Right ventricle myocardium superior (tissue), 1 donor: Measurements from ENCODE around the gene CSK. TPM values are rescaled to one million over a fixed set of nuclear protein-coding genes. Genes with fewer than 3 reads are reported as not detected.
"Not testable (repeated sequence)": the region's sequence is repeated elsewhere in the genome, so short reads cannot be mapped to it uniquely, and the experiment has no call there.

Experiments
- ATAC-seq: fragments of 200-7000 bp; cut with Tn5 transposase; one replicate; pipeline ENCODE4 v1.9.1; 2020; ENCODE audit warnings: mild to moderate bottlenecking; ENCODE audit not compliant: poor library complexity
- DNase-seq: peaks from one replicate; pipeline ENCODE4 v3.0.0-alpha.2; 2020
- intact Hi-C: fragments of 100-400 bp; cut with DNase I; formaldehyde crosslinking; loops from one replicate; pipeline ENCODE4 v1.11.2; 2022
- long read RNA-seq: library from polyadenylated mRNA; unstranded; transcript quantifications from one replicate; pipeline ENCODE4 v2.0.0, GENCODE V29; 2021
- total RNA-seq: library from RNA; stranded (reverse); fragmentation: NEBNext Ultra II Directional; extraction: Animal tissue kit (Norgen Biotek cat#: 25700); gene quantifications from one replicate; pipeline ENCODE4 v1.2.1, GENCODE V29; 2021
- donor health status: DM: no; HTN: yes; CAD: no; lungs with severe emphysema.

The CSK gene
- total RNA-seq = 45.5 TPM
- long read RNA-seq, transcript CSK-201 (13 exons, 2,767 nt) = major isoform, 59 of 88 reads
- long read RNA-seq, partial matches to known transcripts = 25 of 88 reads
- long read RNA-seq, other reads (novel, unspliced or antisense) = 4 of 88 reads

DNA sequence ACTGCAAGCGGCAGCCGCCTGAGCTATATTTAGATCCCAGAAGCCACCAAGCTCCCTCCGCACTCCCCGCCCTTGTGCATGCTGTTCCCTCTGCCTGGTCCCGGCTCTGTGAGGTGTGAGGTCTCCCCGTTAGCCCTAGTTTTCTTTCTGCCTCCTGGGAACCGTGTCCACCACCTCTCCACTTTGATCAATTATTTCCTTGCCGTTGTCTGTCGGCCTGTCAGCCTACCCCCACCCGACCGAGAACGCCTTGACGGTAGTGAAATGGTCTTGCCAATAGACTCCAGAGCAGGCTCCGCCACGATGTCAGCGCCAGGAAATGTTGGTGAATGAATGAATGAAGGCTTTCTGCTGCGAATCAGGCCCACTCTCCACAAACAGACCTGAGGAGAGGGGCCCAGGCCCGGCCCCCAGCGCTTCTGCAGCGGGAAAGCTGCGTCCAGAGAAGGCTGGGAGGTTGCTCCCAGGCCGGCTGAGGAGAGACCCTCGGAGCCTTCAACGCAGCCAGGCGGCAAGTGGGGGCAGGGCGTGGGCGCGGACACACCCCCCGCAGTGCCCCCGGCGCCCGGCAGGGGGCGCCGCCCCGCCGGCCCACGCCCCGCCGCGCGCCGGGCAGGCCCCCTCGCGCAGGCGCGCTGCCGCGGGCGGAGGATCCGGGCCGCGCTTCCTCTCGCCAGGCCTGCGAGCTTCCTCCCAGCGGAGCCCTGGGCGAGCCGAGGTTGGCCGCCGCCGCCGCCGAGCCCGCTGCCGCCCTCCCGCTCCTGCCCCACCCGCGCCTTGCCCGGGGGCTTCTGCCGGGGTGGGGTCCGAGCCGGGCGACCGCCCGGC, at the start of gene CSK:
TSS of gene CSK (plus strand) at position 650 of the 828 bp plus-strand sequence. CDS start 16,218 bp downstream, outside the sequence.
- peak; percentile 53 for ATAC-seq
- intact Hi-C loops = no loop called here
- peak; percentile 86 for DNase-seq

- no peak for ATAC-seq
- DNase-seq = no peak
- intact Hi-C loops = no loop called here
These were observed 49.0 kb upstream of the CSK start for GRCh38 chr15:74732846-74733245.

DNA sequence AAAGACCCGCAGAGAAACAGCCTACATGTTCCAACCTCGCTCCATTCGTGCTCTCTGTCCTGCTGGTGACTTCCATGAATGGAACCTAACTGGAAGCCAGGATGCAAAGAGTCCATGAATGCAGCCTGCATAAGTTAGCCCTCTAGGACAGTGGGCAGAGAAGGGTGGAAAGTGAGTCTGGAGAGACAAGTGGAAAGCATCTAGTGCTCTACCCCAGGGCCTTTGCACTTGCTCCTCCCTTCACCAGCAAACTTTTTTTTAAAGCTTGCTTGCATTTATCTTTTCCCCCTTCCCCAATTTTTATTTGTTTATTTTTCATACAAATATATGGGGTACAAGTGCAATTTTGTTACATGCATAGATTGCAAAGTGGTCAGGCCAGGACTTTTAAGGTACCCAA, 48.6 kb upstream of the CSK start:
- intact Hi-C loops = no loop called here
- ATAC-seq (no peak), DNase-seq (no peak)

DNA sequence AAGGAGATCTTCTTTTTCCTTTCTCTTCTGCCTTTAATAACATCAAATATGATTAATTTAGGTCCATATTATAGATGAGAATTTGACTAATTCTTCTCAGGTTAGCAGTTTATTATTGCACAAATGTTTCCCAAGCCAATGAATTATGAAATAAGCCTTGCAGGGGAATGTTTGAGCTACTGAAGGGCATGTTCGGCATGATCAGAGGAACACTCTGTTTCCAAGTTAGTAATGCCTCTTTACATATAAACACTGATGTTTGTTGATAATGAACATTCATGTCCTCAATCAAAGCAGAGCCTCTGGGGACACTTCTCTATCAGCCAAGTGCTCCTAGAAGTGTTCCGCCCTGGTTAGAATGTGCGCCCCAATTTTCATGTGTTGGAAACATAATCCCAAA, 46.6 kb upstream of the CSK start:
- ATAC-seq (no peak), DNase-seq (no peak)
- intact Hi-C loops = no loop called here

DNA sequence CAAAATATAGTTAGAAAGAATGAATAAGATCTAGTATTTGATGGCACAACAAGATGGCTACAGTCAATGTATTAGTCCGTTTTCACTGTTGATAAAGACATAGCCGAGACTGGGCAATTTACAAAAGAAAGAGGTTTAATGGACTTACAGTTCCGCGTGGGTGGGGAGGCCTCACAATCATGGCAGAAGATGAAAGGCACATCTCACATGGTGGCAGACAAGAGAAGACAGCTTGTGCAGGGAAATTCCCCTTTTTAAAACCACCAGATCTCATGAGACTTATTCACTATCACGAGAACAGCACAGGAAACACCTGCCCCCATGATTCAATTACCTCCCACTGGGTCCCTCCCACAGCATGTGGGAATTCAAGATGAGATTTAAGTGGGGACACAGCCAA, 43.6 kb upstream of the CSK start:
- DNase-seq, intact Hi-C loops, ATAC-seq: not testable (repeated sequence)

DNA sequence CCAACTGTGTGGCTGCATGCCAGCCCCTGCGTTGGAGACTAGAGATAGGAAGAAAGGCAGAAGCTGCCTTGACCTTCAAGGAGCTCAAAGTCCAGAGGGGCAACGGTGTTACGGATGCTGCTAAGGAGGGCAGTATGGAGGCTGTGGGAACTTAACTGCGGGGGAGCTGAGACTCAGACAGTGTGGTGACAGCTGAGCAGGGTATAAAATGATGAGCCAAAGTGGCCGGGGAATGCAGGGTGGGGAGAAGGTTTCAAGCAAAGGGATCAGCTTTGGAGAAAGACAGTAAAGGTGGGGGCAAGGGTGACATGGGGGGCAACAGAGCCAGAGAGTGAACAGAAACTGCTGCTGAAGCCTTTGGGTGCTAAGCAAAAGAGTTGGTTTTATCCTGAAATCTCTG, 39.5 kb upstream of the CSK start:
- intact Hi-C loops = no loop called here
- ATAC-seq (no peak), DNase-seq (no peak)

DNA sequence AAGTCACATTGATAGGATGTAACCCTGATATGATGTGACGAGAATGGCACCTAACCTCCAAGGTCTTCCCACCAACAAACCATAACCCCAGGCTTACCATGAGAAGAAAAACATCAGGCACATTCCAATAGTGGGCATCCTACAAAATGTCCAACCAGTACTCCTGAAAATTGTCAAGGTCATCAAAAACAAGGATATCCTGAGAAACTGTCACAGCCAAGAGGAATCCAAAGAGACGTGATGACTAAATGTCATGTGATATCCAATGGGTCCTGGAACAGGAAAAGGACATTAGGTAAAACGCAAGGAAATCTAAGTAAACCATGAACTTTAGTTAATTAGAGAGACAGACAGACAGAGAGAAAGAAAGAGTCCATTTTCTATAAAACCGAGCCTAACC, 35.5 kb upstream of the CSK start:
- intact Hi-C loops = no loop called here
- ATAC-seq = no peak
- DNase-seq = no peak

- DNase-seq (no peak), ATAC-seq (no peak)
- intact Hi-C loops = no loop called here
These were observed 33.4 kb upstream of the CSK start, which contains the start of gene CYP1A2 for GRCh38 chr15:74748322-74748946. Gene CYP1A2, plus strand, starts transcription at chr15:74748845. Its CDS starts 894 bp downstream, at chr15:74749739.

- DNase-seq (no peak), ATAC-seq (no peak)
- intact Hi-C loops = no loop called here
These were observed 32.0 kb upstream of the CSK start for GRCh38 chr15:74749832-74750231.

DNA sequence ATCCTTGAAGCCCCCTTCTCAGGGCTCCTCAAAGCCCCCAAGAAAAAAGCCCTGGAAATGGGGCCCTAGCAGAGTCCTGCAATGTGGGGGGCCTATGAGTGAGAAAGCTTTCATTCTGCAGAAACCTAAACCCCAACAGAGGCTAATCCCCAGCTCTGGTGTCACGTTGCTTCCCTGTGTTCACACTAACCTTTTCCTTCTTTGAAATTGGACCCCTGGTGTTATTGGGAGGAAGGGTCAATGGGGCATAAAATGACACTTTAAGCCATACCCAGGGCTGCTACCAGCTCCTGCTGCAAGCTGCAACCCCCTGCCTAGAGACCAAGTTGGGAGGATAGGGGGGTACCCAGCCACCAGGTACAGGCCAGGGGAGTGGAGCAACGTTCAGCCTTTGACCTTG, 31.1 kb upstream of the CSK start:
- ATAC-seq = no peak

DNA sequence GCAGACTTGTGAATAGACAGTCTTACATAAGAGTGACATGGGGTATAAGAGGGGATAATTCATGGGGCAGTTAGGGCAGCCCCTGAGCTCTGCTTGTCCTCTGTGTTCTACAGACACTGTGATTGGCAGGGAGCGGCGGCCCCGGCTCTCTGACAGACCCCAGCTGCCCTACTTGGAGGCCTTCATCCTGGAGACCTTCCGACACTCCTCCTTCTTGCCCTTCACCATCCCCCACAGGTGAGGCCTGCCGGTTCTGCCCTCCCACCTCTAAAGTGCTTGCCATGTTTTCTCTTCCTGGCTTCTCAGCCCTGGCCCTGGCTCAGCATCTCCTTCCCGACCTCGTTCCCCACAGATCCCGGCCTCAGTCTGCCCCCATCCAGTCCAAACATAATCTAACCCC, 29.9 kb upstream of the CSK start:
- DNase-seq (no peak), ATAC-seq (no peak)

More for the DNA sequence above, 31.1 kb upstream of the CSK start:
- no peak for DNase-seq
- intact Hi-C loops = no loop called here

GRCh38 chr15:74752531-74752930, 29.3 kb upstream of the CSK start:
- ATAC-seq = no peak
- DNase-seq = no peak
- intact Hi-C loops = no loop called here

More for the DNA sequence above, 29.9 kb upstream of the CSK start:
- intact Hi-C loops = no loop called here

DNA sequence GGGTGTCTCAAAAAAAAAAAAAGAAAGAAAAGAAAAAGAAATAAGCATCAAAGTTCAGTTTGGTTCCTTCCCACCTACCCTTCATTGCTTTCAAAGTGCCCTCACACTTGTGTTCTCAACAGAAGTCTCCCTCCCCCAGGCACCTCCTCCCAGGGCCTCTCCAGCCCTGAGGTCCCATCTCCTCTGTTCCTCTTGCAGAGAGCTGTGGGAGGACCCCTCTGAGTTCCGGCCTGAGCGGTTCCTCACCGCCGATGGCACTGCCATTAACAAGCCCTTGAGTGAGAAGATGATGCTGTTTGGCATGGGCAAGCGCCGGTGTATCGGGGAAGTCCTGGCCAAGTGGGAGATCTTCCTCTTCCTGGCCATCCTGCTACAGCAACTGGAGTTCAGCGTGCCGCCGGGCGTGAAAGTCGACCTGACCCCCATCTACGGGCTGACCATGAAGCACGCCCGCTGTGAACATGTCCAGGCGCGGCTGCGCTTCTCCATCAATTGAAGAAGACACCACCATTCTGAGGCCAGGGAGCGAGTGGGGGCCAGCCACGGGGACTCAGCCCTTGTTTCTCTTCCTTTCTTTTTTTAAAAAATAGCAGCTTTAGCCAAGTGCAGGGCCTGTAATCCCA, 27.2 kb upstream of the CSK start:
- intact Hi-C loops = no loop called here
- ATAC-seq (no peak), DNase-seq (no peak)

- DNase-seq (no peak), ATAC-seq (no peak)
- intact Hi-C loops = no loop called here
These were observed 23.1 kb upstream of the CSK start for GRCh38 chr15:74758736-74759135.

DNA sequence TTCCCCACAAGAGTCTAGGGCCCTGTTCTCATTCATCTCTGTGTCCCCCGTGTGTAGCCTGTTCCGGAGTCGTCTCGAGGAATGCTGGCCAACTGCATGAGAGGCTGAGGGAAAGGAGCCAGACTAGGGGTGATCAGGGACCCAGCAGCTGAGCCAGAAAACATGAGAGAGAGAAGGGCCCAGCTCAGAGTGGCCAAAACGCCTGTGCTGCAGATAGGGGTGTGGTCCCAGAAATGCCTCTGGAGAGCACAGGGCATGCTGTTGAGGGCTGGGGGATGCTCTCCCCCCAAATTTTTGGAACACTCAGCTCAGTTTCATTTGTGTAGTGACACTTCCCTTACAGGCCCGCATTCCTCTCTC, 19.1 kb upstream of the CSK start:
- intact Hi-C loops = no loop called here
- DNase-seq (no peak), ATAC-seq (peak; percentile 52)

DNA sequence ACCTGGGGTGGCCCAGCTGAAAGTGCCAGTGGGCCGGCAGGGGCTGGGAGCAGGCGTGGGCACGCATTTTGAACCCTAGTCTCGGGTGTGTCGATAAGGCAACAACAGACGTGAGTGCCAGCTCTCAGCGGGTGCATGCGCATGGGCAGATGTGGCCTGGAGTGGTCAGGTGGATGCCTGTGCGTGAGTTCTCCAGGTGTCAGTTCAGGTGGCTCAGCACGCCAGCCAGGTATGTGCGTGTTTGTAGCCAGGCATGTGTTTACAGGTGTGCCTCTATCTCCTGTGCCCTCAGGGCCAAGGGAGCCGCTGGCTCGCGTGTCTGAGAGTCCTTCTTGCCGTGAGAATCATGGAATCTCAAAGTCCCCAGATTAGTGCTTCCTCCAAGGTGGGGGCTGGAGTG, 18.5 kb upstream of the CSK start:
- DNase-seq = no peak
- intact Hi-C loops = no loop called here
- ATAC-seq = no peak

- intact Hi-C loops = loop anchor here (2.0 to 5.0 kb wide), 2 partner anchors 133 to 390 kb away; no protein-coding TSS in a partner anchor
- no peak for DNase-seq
- no peak for ATAC-seq
These were observed 14.4 kb upstream of the CSK start for GRCh38 chr15:74767167-74768098.

DNA sequence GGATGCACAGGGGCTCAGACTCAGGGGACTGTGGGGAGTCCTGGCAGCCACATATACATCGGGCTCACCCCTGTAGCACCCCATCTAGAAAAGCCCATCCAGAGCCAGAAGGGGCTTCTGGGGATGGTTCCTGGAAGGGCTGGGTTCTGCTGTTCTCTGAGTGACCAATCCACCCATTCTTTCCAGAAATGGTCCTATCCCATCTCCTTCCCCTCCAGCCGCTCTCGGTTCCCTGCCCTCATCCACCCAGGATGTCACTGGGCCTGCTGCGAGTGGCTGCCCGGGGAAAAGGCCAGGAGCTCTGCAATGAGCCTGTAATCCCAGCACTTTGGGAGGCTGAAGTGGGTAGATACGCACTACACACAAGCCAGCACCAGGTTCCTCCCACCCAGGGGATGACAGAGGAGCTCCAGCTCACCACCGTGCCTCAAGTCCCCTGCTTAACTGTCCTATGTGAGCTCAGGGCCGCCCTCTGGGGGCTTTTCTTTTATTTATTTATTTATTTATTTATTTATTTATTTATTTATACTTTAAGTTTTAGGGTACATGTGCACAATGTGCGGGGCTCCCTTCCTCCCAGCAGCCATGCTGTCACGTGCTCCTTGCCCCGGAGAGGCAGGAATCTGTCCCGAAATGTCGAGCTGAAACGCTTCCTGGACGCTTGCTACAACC, 13.6 kb upstream of the CSK start:
- ATAC-seq (no peak), DNase-seq (no peak)
- intact Hi-C loops = loop anchor here (2.0 to 5.0 kb wide), 2 partner anchors 133 to 391 kb away; no protein-coding TSS in a partner anchor
